Posterior vena cava (tissue), 2 donors: ENCODE results near the gene LRRN1. TPM values are rescaled to one million over a fixed set of nuclear protein-coding genes. Genes with fewer than 3 reads are reported as not detected.

Experiments
- DNase-seq: peaks from one replicate; pipeline ENCODE4 v3.0.0-alpha.2; 2020; ENCODE audit warnings: low spot score
- intact Hi-C, 2 donors: fragments of 100-400 bp; cut with DNase I; formaldehyde crosslinking; loops; one replicate each; pipeline versions ENCODE4 v1.14.1 to v1.14.2; 2022 to 2023
- long read RNA-seq, 2 donors: library from polyadenylated mRNA; unstranded; transcript quantifications; one replicate each; pipeline ENCODE4 v2.0.0, GENCODE V29; 2020 to 2021
- total RNA-seq, 2 donors: library from RNA; stranded (reverse); fragmentation: NEBNext Ultra II Directional; extraction: Animal tissue kit (Norgen Biotek cat#: 25700); gene quantifications; one replicate each; pipeline ENCODE4 v1.2.1, GENCODE V29; 2021
- donor health status: DM: yes; HTN: yes; CAD: no.
- donor health status: DM: yes; HTN: yes; CAD: no.

LRRN1 gene
- total RNA-seq, result 1 to 10 TPM in 1 of 2 donors, under 1 TPM in 1; 0.65 to 1.7 TPM
- long read RNA-seq, donor 1, partial matches to known transcripts, result 0 of 1 reads
- long read RNA-seq, donor 1, other reads (novel, unspliced or antisense), result 1 of 1 reads
- long read RNA-seq, donor 2, result 0 reads

GRCh38 chr3:3799173-3800079 is at the start of gene LRRN1:
Gene LRRN1, plus strand, starts transcription at chr3:3799431. Its CDS starts 45,211 bp downstream, at chr3:3844642.
- intact Hi-C loops, result loop anchor here in 1 of 2 donors (5.0 kb wide), 1 partner anchor 317 kb away; no protein-coding TSS in a partner anchor
- peak; percentile 86 for DNase-seq

- no peak for DNase-seq
- intact Hi-C loops, result no loop called here
Observed at GRCh38 chr3:3753416-3753815, 45.8 kb upstream of the LRRN1 start.

GRCh38 chr3:3765661-3766060 is 33.6 kb upstream of the LRRN1 start:
- intact Hi-C loops, result no loop called here
- DNase-seq, result no peak

DNA sequence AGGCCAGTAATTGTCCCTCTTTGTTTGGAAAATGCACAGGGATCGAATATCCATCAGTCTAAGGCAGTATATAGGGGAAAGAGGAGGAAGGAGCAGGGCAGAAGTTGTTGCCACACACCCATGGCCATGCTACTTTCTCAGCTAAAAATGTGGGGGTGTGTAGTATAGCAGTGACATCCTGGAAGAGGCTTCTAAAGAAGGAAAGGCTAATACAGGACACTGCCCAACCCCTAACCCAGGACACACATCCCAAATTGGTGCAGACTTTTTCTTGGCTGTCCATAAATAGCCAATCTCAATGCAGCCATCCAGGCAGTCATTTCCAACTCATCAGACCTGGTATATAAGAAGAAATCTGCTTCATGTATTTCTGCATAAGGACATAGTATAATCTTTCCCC is 33.1 kb upstream of the LRRN1 start:
- intact Hi-C loops, result no loop called here
- DNase-seq, result no peak

- intact Hi-C loops, result no loop called here
- no peak for DNase-seq
Observed at GRCh38 chr3:3771094-3771493, 28.1 kb upstream of the LRRN1 start.

DNA sequence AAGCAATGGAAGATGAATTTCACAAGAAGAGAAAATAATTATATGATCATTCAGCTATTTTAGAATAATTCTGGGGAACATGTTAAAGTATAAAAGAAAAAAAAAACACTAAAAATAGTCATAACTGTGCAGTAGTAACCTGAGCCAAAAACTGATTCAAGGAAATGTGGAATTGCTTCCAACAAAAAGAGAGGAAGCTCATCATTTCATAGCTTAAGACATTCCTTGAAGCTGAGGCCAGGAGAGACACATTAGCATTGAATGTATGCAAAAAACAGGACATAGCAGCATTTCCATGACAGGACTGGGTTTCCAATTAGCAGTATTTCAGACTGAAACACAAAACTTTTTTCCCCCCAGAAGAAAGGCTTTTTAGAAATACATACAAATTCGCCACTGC is 27.7 kb upstream of the LRRN1 start:
- intact Hi-C loops, result no loop called here

DNA sequence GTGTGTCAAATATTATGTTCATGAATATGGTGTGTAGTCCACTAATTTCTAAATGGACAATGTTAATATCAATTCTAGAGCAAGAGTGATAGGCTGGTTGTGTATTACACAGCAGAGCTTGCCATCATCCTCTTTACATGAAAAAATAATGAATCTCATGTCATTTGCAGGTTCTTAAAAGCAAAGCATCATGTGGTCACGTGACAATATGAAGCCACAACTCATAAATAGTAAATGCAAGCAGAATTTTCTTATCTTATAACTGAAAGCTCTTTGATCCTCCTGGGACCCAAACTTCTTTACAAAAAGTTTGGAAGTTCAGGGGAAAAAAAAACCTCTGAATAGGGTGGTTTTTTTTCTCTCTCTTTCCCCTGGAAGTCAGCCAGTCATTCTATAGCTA is 26.9 kb upstream of the LRRN1 start:
- no peak for DNase-seq

More for the DNA sequence above, 27.7 kb upstream of the LRRN1 start:
- no peak for DNase-seq

GRCh38 chr3:3772920-3773319 is 26.3 kb upstream of the LRRN1 start:
- intact Hi-C loops, result no loop called here
- DNase-seq, result no peak

More for the DNA sequence above, 26.9 kb upstream of the LRRN1 start:
- intact Hi-C loops, result no loop called here

DNA sequence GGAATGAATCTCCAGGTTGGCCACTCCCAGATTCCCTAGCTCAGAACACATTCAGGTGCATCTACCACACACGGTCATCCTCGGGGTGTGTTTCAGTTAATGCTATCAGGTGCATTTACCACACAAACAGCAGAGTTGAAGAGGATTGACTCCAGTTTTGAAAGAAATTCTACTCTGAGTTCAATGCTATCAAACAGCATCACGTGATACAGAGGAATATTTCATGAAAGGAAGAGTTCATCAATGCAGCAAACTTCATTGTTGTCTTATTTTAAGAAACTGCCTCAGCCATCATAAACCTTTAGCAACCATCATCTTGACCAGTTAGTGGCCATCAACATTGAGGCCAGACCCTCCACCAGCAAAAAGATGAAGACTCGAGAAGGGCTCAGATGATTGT is 22.6 kb upstream of the LRRN1 start:
- intact Hi-C loops, result no loop called here
- no peak for DNase-seq

- intact Hi-C loops, result no loop called here
- DNase-seq, result no peak
Observed at GRCh38 chr3:3778216-3778615, 21.0 kb upstream of the LRRN1 start.

- intact Hi-C loops, result no loop called here
- no peak for DNase-seq
Observed at GRCh38 chr3:3778641-3779270, 20.5 kb upstream of the LRRN1 start.

DNA sequence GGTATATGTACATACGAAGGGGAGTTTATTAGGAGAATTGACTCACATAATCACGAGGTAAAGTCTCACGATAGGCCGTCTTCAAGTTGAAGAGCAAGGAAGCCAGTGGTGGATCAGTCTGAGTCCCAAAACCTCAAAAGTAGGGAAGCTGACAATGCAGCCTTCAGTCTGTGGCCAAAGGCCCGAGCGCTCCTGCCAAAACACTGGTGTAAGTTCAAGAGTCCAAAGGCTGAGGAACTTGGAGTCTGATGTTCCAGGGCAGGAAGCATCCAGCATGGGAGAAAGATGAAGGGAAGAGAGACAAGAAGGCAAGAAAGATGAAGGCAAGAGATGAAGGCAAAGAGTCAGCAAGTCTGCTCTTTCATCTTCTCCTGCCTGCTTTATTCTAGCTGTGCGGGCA is 16.8 kb upstream of the LRRN1 start:
- intact Hi-C loops, result no loop called here
- no peak for DNase-seq

GRCh38 chr3:3783210-3783609 is 16.0 kb upstream of the LRRN1 start:
- no peak for DNase-seq
- intact Hi-C loops, result no loop called here

DNA sequence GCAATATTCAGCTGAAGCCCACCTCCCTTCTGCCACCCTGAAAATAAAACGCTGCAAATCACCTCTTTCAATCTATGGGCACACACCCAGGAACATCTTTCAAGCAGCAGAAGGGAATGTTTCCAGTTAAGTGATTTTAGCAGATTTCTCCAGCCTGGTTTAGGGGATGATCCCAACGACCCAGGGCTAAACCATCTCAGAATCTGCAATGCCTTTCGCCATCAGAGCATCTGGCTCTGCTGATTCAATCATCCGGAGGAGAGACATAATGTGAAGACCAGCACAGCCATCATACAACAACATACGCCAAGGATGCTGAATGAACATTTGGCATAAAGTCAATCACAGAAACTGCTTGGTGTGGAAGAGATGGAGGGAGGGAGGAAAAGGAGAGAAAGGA is 15.5 kb upstream of the LRRN1 start:
- DNase-seq, result no peak
- intact Hi-C loops, result no loop called here

DNA sequence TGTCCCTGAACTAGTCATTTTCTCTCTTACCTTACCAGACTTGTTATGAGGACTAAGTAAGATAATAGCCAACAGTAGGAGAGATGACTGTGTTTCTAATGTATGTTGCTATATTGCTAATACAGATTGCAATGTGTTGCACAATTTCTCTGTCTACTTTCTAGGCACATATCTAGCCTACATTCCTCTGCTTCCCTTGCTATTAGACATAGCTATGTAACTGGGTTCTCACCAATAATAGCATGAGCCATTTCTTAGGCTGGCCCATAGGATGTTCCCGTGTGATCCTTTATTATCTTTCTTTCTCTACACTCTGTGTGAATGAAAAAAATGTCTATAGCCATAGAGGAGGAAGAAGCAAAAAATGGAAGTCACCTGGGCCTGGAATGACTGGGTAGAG is 6.8 kb upstream of the LRRN1 start:
- DNase-seq, result no peak
- intact Hi-C loops, result no loop called here

GRCh38 chr3:3798631-3799113 is 559 bp upstream of the LRRN1 start:
- intact Hi-C loops, result loop anchor here in 1 of 2 donors (5.0 kb wide), 1 partner anchor 316 kb away; no protein-coding TSS in a partner anchor
- no peak for DNase-seq

DNA sequence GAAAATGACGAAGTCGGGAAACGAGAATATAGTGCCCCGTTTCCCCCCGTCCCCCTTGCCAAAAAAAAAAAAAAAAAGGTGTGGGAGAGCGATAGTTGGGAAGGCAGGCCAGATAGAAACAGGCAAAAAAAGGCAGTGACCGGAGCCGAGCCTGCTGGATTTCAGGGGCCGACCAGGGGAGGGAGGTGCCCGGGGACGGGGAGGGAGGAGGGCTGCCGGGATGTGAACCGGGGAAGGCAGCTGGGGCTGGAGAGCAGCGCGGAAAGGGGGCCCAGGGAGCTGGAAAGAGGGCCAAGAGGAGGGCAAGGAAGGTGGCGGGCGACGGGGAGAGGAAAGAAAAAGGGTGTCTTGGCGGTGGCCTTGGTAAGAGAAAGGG is 837 bp downstream of the LRRN1 start:
- peak; percentile 81 for DNase-seq
- intact Hi-C loops, result no loop called here

DNA sequence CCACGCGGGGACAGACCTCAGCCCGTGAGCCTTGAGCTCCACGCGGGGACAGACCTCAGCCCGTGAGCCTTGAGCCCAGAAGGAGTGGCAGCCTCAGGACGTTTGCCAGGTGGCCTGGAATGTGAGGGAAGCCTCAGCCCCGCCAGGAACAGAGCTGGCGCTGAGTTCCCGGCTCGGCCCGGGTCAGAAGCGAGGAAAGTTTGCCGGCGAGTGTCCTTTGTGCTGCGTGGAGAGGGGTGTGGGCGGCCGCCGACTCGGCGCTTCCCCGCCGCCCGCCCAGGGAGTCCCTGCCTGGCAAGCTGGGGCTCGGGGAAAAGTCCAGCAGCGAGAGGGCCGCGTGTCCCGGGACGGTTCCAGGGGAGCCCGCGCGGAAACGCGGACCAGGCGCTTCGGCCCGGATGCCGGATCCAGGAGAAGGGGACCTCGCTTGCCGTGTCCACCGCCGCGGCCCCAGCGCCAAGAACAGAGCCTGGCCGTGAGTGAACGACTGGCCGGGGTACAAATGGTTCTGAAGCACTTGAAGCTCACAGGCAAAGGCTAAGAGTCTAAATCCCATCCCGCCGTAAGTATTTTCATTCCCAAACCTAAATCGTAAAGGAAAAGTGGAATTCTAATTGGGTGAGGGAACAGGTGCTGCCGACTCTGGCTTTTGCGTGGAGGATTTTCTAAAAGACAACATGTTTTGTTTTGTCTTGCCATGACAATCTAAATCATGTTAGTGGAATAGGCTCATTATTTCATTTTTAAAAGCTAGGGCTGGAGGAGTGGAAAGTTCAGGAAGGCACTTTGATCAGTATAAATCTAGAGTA is 1.7 kb downstream of the LRRN1 start:
- intact Hi-C loops, result no loop called here
- DNase-seq, result peak; percentile 83

- DNase-seq, result no peak
- intact Hi-C loops, result no loop called here
Observed at GRCh38 chr3:3801494-3801841, 2.2 kb downstream of the LRRN1 start.

GRCh38 chr3:3802046-3802445 is 2.8 kb downstream of the LRRN1 start:
- DNase-seq, result no peak
- intact Hi-C loops, result no loop called here
